Inflammatory macrophage (primary cell): ENCODE data around the gene EDN1.

Source experiments
- DNase-seq, 2 donors: peaks; one replicate each; pipeline ENCODE4 v3.0.0-alpha.2; 2020 to 2022
- total RNA-seq, 18 experiments: gene quantifications; one replicate each; lab custom pipeline; 2026; ENCODE audit warnings: mixed read lengths in 6 of 18, inconsistent platforms in 2 of 18; lab: John Stamatoyannopoulos, UW

Gene EDN1
- 0 to 388 (median 1.6) reads per million in 18 experiments for total RNA-seq

DNA sequence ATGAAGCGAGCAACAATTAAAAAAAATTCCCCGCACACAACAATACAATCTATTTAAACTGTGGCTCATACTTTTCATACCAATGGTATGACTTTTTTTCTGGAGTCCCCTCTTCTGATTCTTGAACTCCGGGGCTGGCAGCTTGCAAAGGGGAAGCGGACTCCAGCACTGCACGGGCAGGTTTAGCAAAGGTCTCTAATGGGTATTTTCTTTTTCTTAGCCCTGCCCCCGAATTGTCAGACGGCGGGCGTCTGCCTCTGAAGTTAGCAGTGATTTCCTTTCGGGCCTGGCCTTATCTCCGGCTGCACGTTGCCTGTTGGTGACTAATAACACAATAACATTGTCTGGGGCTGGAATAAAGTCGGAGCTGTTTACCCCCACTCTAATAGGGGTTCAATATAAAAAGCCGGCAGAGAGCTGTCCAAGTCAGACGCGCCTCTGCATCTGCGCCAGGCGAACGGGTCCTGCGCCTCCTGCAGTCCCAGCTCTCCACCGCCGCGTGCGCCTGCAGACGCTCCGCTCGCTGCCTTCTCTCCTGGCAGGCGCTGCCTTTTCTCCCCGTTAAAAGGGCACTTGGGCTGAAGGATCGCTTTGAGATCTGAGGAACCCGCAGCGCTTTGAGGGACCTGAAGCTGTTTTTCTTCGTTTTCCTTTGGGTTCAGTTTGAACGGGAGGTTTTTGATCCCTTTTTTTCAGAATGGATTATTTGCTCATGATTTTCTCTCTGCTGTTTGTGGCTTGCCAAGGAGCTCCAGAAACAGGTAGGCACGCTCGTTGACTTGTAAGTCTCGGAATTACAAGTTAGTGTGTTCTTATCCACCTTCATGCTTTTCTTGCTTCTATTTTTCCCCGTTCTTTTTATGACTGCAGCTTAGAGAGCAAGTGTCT lies at the start of gene EDN1:
EDN1 (plus strand) TSS at position 429 of the 888 bp plus-strand sequence; CDS start at position 698, 269 bp downstream.
- peak; percentile 73 to 81 for DNase-seq

DNA sequence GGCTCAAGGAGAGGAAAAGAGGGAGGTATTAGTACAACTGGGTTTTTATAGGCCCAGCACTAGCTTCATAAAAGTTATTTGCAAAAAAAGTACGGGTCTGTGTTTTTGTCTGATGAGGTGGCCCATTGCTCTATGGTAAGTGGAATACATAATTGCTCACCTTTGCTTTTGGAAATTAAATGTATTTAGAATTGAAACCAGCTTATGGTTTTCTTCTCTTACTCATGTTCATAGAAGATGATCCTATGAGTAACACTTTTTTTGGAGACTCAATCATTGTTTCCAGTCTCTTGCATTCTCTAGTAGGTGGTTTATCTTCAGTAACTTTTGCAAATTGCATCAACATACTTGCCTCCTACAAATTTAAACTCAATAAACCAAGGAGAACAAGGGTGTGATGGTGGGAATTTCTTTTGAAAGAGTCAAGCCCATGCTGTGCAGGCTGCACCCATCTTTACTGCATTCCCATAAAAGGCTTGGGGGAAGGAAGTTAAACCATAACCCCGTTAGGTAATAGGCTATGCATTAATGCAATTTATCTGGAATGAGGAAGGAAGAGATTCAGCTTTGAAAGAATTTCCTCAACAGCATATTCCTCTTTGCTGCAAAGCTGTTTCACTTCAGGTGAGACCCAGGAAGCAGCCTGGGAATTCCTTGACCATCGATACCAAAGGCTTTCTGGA lies 48.5 kb upstream of the EDN1 start:
- DNase-seq = peak; percentile 81 to 87

DNA sequence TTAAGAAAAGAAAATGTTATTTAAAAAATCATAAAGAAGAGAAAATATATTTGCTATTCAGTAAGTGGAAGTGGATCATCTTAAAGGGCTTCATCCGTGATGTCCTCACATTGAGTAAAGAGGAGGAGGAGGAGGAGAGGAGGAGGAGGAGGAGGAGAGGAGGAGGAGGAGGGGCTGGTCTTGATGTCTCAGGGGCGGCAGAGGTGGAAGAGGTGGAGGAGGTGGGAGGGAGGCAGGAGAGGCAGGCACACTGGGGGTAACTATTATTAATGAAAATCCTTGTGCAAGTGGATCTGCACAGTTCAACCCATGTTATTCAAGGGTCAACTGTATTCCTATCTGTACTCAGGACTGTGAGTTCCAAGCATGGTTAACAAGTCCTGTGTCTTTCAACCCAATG lies 47.0 kb upstream of the EDN1 start:
- no peak for DNase-seq

DNA sequence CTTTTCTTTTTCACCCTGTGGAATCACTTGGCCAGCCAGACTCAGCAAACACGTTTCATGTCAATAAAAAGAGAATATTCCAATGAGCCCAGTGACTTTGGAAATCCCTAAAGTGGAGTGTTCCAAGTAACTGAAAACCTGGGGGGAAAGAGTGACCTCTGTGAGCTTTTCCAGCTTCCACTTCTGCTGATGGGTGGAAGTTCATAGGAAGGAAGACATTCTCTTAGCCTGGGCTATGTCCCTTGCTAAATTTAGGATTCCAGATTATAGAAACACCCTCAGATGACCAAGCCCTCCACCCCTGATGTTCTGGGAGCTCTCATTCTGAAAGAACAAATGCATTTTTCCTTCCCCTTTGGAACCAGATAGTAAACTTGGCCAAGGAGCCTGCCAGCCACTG lies 44.8 kb upstream of the EDN1 start:
- no peak for DNase-seq

DNA sequence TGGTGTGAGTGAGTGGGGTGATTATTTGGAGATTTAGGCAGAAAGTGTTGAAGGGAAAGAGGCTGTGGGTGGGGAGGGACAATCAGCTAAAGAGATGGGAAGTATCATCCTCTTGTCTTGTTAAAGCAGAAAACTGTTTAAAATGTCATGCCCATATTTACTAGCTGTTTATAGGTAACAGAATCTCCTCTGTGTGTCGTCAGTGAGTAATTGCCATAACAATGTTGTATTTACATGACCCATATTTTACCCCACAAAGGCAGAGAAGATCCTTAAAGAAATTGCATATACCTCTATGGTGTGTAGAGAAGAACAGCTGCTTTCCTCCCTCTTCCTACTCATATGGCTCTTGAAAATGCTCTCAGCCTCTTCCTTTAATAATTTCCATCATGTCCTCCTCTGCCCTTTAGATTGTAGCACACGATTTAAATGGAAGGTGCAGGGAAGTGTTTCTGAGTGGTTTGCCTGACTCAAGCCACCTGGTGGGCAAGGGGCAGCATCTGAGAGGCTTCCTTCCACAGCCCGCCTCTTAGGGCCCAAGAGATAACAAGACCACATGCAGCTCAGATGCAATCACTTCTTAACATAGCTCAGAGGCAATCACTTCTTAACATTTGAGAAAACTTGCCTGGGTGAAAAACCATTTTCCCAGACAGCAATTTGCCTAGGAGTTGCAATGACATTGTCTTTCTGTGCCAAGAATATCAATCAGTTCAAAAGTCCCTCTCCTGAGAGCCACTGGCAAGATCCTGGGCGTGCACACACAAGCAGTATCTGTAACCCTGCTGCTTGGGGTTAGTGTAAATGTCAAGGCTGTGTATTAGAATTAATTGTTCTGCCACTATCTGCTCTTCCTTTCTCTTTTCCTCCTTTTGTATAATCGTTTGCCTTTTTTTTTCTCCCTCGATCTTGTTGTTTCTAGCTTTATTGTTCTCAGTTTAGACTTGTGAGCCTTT lies 44.1 kb upstream of the EDN1 start:
- DNase-seq = no peak

DNA sequence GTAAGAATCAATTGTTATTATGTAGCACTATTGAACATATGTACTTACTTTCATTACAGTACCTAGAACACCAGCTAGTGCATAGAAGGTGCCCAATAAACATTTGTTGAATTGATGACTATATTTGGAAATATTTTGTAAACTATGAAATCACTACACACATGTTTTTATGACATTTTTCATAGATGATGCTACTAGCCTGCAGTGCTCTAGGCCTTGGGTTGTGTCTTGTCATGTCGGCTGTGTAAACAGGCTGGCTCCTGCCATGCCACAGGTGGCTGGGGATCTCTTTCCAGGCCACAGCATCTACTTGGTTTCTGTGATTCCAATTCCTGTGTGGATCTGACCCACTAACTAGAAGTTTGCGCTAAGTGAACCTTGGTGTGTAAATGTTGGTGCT lies 43.3 kb upstream of the EDN1 start:
- DNase-seq = no peak

DNA sequence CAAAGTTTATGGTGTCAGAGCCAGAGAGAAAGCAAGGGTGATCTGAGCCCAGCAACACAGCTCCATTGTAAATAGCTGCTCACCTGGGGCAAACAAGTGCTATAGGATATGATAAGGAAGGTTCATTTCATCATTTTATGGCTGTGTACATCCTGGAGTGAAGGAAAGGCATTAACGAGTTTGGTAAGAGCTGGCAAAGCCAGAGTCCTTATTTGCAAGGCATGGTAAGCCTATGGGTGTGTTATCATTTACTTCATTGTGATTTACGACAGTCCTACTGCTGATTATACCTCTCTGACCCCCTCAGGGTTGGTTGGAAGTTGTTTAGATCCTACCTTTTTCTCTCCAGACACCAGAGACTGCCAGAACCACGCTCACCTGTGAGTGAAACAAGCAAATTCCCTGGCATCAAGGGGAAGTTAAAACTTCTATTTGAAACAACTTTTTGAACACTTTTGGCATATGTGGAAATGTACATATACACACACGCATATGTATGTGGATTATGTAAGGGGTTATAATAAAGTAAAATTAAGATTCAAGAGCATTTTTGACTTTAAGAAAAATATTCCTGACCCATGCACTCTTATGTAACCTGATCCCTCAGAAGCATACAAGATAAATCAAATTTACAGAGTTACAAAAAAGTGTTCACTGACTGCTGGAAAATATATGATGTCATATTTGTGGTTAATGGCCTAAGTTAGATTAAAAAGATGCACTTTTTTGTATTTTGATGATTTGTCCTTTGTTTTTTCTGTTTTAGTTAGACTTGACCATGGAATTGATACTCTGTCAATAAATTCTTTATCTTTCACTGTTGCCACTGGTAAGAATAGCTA lies 40.4 kb upstream of the EDN1 start:
- DNase-seq = no peak

DNA sequence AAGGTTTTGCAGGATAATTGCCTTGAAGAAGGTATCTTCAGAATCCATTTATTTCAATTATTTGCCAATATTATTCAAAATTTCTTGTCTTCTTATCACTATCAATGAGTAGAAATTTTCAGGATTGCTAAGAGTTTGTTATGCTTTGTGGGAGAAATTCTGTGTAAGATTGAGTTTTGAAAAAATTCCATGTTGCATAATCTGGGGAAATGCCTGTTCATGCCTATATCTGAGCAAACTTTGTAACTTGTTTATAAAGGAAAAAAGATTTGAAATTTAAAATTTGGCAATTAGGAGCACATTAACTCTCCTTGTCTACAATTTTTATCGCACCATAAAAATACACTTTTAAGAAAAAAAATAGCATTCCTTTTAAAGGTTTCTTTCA lies 39.8 kb upstream of the EDN1 start:
- DNase-seq = no peak

DNA sequence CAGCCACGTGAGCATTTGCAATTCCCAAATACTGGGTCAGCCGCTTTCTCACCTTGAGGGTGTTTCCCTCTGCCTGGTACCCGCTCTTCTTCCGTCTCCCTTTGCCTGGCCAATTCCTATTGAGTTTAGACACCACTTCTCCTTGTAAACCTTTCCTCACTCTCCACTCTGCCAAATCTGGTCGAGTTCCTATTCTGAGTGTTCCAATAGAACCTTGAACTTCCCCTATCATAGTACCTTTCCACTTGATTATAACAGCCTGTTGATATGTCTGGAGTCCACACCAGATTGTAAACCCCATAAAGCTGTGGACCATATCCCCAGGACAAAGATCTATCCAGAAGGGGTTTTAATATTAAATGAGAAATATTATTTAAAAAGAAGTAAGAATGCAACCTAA lies 36.0 kb upstream of the EDN1 start:
- DNase-seq = no peak

DNA sequence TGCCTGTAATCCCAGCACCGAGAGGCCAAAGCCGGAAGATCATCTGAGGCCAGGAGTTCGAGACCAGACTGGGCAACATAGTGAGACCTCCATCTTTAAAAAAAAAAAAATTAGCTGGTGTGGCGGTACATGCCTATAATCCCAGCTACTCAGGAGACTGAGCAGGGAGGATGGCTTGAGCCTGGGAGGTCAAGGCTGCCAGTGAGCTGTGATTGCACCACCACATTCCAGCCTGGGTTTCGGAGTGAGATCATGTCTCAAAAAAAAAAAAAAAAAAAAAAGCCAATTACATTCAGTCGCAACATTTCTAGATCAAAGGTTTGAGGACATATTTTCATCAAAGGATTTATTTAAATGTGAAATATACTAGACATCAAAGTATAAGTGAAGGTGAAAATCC lies 32.0 kb upstream of the EDN1 start:
- no peak for DNase-seq

DNA sequence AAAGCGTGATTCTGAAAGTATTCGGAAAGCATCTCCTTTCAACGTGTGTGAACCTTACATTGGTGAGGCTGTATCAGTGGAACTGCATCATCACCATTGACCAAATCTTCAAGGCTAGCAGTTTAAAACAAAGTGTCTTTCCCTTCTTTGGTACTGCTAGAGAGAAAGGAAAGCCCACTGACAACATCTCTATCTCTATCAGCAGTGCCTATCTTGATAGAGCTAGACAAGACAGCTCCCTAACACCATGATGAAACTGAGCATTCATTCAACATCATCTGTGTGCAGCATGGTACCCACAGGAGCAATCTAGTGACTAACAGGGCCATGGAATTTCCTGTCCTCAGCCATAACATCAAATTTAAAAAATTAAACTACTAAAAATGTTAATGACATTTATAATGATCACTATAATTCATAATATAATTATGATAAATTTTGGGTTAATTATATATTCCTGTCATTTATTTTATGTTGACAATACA lies 31.5 kb upstream of the EDN1 start:
- no peak for DNase-seq

DNA sequence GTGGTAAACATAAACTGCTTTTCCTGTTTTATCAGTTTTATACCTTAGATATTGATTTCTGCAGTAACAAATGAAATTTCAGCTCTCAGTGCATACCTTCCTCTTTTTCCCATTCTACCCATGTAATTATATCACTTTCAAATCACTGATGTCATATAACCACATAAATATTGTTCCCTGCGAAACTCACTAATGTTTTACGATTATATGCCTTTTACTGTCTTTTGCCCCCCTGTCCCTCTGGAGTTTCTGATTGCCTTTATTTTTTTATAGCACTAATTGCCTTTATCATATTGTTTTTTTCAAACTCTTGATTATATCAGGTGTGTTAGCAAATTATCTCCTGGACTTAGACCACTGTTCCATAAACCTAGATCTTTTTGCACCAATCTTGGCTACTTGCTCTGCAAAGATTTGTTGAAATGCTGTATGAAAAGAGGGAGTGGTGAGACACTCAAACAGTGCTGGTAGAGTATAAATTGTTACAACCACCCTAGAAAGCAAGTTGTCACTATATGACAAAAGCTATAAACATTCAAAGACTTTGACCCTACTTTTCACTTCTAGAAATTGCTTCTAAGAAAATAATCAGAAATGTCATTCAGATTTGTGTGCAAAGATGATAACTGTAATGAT lies 29.6 kb upstream of the EDN1 start:
- no peak for DNase-seq

DNA sequence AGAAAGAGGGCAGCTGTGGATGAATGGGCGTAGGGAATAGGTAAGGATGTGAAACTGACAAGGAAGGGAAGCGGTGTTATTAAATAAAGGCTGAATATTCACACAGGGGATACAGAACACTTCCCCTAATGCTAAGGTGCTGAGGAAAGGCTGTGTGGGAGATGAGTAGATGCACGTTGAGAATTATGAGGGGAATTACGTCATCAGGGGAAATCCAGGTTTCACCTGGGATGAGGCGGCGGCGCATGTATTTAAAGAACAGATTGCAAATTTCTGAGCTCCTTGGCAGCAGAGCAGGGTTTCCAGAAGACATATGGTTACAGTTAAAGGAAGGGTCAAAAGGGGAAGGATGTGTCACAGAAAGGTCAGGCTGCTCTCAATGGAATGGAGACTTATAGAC lies 28.7 kb upstream of the EDN1 start:
- DNase-seq = no peak

DNA sequence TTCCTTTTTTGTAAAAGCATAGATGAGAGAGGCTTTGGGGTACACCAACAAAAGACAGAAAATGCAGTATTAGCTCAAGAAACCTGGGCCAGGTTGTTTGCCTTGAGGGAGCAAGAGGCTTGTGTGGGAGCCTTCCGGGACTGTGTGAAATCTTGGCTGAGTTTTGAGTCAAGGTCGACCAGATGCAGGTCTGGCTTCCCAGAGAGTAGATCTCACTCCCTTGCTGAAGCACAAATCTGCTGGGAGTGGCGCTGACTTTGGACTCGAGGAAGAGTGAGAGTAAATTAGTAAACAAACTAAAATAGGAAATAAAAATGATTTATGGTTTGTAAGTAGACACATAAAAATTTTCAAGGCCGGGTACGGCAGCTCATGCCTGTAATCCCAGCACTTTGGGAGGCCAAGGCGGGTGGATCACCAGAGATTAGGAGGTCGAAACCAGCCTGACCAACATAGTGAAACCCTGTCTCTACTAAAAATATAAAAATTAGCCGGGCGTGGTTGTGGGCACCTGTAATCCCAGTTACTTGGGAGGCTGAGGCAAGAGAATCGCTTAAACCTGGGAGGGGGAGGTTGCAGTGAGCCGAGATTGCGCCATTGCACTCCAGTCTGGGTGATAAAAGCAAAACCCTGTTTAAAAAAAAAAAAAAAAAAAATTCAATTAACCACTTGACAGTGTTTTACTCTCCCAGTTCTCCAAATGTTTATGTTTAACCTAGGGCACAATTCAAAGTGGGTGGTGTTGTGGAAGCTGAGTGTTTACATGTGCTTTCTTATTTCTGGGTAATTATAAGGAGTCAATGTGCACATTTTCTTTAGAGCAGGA lies 27.7 kb upstream of the EDN1 start:
- no peak for DNase-seq

DNA sequence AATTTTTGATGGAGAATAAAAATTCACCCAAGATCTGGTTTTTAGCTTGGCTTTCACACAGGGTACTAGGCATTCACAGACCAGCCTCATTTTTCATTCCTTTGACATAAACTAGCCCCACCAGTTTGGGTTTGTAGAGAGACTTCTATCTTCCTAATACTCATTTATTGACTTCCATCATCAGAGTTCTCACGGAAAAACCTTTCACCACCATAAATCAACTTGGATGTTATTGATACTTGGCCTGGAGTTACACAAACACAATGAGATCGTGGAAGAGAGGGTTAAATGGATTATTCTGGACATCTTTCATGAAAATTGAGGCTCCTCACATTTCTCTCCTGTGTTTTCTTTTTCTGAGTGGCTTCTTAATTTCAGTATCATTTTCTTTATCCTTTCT lies 26.8 kb upstream of the EDN1 start:
- DNase-seq = no peak

DNA sequence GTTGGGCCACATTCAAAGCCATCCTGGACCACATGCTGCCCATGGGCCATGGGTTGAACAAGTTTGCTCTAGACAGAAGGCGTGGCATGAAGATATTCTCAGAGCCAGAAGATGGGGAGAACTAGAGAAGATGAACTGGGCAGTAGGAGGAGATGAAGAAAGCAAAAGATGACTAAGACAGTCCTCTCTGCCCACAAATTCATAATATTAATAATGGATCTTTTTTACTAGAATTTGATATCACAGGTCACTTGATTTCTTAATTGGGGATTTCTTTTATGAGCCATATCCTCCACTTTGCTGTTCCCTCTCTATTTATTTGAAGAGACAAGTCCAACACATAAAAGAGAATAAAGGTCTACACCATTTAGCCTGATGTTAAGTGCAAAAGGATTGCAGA lies 25.5 kb upstream of the EDN1 start:
- no peak for DNase-seq

DNA sequence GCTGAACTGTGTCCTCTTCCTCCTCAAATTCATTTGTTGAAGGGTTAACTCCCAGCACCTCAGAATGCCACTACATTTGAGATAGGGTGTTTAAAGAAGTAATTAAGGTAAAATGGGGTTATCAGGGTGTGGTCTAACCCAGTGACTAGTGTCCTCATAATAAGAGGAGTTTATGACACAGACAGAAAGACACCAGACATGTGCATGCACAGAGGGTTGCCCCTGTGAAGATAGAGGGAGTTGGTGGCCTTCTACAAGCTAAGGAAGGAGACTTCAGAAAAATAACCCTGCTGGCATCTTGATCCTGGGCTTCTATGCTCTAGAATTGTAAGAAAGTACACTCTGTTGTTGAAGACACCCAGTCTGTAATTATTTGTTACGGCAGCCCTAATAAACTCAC lies 24.9 kb upstream of the EDN1 start:
- peak in 1 of 2 donors; percentile 19 for DNase-seq

DNA sequence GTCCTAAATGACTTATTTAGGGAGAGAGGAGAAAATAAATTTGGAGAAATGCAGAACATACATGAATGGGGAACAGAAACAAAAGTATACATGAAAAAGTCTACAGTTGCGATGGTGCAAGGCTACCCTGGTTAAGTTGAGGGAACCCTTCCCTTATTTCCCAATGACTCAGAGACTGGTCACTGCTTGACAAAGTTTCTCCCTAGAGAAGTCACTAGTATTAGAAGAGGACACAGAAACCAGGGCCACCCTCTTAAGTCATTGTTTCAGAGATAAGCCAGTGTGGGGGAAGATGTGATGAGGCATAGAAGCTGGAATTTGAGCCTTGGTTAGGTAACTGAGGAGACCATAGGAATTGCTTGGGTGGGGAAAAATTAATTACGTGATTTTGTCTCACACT lies 24.4 kb upstream of the EDN1 start:
- peak; percentile 95 to 98 for DNase-seq

DNA sequence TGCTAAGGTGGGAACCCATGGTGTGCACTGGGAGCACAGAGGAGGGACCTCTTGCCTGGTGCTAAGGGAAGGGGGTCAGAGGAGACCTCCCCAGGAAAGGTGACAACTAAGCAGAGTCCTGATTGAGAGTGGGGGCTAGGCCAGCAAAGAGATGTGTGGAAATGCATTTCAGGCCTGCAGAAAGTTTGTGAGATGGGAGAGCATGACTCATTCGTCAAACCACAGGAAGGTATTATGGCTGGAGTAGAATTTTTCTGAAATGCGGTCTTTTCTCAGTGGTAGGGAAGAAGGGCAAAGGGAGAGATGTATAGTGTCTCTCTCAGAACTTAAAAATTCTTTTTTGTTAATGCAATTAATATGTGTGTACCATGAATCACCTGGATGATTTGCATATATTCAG lies 23.6 kb upstream of the EDN1 start:
- DNase-seq = no peak

DNA sequence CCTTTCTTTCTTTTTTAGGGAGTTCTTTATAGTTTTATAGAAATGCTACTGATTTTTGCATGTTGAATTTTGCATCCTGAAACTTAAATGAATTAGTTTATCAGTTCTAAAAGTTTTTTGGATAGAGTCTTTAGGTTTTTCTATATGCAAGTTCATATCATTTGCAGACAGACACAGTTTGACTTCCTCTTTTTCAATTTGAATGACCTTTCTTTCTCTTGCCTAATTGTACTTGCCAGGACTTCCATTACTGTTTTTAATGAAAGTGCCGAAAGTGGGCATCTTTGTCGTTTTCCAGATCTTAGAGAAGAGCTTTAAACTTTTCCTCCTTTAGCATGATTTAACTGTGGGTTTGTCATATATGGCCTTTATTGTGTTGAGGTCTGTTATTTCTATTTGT lies 21.1 kb upstream of the EDN1 start:
- DNase-seq = peak; percentile 24 to 62
